Inferior parietal cortex (tissue), 1 donor: ENCODE results near the gene C3orf52.

Experiments
- DNase-seq: peaks from one replicate; pipeline ENCODE4 v3.0.0-alpha.2; 2016; ENCODE audit errors: extremely low spot score

Gene C3orf52

DNA sequence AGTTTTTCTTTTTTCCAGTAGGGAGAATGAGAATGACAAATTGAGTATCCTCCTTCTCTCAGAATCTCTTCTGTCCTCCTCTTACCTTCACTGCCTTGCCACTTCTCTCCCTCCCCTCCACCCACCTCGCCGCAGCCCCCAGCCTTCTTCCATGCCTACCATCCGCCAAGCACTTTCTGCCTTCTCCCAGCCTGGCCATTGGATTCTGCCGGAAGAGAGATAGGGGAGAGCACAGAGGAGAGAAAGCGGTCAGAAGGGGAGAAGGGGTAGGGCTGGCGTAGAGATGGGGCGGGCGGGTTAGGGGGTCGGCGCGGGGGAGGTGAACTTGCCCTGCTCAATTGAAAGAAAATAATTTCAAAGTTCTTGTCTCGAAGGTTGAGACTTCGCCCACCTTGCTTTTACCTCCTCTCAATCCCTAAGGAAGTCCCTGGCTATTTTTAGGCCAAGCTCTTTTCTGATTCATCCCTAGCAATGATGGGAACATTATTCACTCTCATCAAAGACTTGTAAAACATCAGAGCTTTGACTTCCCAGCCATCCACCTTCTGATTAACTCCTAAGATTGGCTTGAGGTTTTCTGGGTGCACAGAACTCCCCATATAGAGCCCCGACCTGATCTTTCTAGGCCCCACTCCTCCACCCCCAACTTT lies 811 bp downstream of the C3orf52 start:
- DNase-seq: no peak

DNA sequence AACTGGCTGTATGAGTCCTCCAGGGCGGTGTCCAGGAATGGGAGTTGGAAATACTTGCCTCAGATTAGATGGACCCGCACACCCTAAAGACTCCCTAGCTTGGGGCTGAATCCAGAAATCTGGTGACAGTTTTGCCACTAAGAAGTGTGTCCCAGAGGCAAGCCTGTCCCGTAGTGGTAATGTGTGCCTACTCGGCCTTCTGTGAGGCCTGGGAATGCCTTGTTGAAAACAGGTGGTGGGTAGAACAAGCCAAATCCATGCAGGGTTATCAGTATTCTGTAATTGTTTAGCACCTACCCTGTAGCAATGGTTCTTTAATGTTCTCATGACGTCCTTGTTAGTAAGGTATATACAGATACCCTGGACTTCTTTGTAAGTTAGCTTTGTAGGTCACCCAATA lies 1.6 kb downstream of the C3orf52 start:
- DNase-seq: no peak

DNA sequence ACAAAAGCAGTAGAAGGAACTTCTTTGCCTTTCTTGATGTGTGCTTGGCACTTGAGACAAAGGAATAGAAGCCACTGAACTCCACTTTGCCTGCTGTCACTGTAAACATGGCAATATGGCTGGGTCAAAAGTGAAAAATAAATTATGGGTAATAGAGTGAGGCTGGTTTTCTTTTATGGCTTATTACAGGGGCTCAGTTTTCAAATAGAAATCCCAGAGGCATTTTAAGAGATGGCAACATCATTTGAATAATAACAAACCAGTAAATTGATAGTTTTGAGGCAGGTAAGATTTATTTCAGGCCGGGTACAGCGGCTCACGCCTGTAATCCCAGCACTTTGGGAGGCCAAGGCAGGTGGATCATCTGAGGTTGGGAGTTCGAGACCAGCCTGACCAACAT lies 2.8 kb downstream of the C3orf52 start:
- no peak for DNase-seq

DNA sequence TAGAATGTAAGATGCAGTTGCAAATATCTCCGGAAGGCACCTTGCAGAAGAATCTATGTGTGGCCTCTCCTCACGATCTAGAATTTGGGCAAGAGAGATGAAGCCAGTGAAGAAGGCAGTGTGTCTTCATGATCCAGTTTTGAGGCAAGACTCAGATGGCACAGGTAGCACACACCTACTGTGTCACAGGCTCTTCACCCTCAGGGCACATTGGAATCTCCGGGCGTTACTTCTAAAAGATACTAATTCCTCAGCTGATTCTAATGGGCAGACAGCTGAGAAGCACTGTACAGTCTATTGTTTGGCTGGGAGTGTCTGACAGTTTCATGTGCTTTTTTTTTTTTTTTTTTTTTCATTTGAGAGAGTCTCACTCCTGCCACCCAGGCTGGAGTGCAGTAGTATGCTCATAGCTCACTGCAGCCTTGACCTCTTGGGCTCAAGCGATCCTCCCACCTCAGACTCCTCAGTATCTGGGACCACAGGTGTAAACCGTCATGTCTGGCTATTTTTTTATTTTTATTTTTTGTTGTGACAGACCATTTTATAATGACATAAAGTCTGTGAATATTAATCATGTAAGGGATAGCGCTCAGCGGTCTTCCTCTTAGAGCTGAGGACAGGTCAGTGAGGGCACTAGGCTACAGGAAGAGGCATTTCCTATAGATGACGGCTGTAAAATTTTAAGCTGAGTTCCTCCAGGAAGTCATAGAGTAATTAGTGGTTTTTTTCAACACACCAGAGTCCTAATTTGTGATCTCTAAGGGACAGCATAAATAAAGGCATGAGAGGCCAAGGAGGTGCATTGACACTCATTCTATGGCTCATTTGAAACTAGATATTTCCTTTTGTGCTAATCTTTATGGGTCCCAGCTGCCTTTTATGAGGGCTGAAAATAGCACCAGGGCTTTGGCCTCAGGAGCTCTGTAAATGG lies 4.0 kb downstream of the C3orf52 start:
- DNase-seq: no peak

DNA sequence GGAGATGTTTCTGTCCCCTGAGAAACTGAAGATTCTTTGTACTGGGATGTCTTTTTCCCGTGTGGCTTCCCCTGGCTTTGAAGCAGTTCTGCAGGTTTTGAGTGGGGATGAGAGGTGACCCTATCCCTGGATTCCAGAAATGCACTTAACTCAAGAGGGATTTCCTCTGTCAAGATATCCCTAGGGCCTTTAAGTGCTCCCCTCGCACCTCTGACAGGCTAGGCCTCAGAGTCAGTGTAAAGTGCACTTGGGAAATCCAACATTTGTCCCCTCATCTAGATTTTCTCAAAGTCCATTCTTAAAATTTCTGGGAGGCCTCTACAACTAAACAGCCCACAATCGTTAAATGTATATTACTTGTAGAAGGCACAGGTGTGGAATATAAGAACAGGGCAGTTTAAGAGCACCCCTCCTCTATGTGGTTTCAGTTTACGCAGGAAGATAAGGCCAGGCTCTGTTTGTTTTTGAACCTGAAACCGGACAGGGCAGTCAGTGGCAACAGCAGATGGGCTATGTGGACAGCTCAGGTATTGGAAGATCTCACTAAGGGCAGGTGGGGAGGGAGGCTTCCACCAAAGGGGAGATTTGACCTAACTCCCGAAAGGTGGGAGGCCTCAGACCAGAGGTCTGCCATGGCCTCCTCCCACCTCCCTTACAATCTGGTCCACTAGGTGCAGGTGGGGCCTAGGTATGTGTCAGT lies 4.8 kb downstream of the C3orf52 start:
- DNase-seq: no peak

DNA sequence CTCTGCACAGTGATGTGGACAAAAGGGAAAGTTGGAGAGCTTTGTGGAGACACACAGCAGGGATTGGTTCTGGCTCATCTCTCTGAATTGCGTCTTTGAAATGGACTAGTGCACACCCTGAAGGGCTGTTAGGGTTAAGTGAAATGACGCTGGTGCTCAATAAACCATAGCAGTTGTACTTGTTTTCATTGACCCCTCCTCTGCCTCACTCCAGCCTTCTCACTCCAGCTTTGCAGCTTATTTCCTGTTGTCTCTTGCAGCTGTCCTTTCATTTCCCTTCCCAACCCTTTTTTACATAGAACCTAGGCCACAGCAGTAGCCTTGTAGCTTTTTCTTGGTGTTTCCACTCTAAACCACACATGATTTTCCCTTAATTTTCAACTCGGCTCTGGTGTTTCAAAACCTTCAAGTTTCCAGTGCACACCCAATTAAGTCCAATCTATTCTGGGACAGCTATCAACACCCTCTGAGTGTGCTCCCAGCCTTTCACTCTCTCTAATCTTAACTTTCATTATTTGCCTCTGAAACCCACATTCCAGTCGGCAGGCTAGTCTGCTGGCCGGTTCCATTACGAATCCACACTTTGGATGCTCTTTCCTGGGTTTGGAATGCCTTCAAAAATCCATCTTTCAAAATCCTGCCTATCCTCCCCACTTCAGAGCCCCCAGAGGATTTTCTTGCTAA lies 6.4 kb downstream of the C3orf52 start:
- DNase-seq: no peak

DNA sequence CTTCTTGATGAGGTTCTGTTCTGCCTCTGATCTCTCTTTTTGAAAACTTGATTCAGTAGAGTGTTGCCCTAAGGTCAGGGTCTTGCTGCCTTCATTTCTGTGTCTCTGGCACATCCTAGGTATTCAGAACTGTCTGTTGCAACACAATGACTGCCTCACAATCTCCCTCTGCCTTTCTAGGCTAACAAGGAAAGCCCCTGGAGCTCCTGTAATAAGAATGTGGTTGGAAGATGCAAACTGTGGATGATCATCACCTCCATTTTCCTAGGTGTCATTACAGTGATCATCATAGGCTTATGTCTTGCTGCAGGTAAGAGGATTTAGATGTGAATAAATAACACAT lies 7.0 kb downstream of the C3orf52 start:
- no peak for DNase-seq

DNA sequence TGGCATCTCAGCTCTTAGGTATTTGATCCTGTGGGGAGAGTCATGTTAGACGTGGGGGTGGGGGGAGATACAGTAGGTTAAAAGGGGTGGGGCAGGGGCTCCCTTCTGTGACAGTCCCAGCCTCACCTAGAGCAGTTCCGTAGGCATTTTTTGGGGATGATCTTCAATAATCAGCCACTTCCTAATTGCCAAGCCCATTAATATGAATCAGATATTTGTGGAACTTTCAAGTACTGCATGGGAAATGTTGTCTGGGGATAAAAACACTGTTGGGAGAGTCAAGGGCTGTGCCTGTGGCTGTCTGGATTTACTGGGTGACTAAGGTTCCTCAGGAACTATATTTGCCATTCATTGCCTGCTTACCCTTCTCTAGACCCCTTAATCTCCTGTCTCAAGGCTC lies 9.5 kb downstream of the C3orf52 start:
- DNase-seq: no peak

DNA sequence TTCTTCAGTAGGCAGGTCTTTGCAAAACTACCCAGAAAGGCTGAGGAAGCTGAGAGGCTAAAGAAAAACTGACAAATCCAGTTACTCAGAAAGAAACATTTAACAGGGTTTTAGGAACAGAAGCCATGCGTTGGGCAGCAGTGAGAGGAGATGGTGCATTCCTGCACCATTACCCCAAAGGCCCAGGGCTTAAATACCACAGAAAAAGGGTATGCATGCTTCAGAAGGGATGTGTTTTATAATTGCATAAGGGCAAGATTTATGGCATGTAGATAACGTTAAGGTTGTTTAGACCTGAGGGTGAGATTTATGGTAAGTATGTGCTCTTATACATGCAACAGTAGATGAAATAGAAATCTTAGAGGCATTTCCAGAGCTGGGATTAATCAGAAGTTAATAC lies 10.0 kb downstream of the C3orf52 start:
- DNase-seq: no peak

DNA sequence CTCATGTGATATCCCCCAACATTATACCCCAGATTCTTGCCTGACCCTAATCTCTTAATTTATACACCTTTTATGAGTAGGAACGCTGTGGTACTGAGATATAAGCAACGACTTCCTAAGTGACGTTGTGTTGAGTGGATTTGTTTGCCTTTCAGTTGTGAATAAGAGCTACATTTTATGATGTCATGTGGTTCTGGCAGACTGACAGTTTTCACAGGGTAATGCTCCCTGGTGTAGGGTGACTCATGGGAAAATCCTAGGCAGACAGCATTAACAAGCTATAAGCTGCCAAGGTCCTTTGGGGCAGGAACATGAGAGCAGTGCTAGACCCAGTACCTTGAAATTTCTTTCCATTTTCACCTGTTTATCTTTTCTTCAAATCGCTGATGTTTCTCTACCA lies 11.2 kb downstream of the C3orf52 start:
- no peak for DNase-seq

DNA sequence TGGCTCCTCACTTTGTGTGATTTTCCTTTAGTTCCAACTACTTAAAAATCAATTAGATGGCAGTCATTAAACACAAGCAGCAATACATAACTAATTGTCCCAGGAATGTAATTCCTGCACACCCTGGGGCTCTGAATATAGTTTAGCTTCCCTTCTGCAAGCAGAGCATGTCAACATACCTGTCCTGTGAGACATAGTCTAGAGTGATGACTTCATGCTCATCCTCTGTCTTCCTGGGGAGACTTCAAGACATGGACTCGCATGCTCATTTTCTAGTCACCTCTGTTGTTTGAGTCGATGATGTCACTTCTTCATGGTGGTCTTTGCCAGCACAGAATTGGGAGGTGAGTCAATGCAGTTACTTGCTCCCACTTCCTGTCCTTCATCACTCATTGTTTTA lies 15.7 kb downstream of the C3orf52 start:
- DNase-seq: no peak

DNA sequence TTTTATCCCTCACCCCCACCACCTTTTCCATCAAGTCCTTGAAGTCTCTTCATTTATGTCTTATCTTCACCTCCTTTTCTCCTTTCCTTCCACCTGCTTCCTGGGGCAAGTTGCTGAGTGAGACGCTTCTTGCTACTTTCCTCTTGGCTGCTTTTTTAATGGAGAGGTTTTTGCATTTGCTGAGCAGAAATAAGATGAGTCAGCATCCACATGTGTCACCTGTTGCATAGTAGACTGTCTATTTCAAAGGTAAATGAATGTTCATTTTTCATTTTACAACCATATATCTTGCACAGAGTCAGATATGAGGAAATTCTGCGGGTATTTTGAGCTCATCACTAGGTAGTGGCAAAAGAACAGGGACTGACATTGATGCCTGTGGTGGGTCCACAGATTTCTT lies 18.6 kb downstream of the C3orf52 start:
- no peak for DNase-seq

DNA sequence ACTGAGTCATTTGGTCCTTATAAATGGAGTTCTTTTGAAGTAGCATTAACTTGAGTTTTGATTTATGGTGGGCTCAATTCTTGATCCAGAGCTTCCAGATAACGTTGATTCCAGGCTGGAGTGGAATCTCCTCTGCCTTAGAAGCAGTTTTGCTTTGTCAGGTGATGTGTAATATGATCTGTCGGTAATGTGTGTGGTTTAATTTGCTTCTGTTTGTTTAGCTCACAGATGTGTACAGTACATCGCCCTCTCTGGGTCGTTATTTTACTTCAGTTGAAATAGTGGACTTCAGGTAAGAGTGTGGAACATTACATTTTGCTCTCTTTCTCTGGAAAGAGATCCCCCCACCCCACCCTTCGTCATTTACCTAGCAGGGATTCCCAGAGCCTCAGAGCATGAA lies 23.1 kb downstream of the C3orf52 start:
- DNase-seq: no peak

DNA sequence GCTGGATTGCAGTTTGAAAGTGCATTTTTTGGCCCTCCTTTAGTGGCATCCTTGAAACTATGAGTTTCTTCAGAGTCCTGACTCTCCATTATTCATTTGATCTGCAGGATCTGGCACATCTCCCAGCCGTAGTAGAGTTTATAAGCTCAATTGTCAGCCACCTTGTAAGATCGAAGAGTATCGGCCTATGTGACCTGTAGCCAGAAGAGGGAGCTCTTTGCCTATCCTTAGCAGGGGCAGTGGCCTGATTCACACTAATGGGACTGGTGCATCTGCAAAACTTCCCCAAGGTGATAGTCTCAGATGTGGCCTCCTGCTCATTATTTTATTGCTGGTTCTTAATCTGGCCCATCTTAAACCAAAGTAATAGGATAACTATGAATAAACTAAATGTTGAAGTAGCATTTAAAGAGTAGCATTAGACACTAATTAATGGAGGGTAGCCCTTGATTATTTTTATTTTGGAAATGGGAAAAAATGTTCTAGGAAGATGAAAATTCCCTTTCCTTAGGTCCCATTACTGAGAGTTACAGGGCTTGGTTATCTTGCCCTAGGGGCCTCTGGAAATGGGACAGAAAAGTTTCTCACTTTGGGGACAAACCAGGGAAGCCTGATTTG lies 25.7 kb downstream of the C3orf52 start:
- DNase-seq: peak; percentile 66

DNA sequence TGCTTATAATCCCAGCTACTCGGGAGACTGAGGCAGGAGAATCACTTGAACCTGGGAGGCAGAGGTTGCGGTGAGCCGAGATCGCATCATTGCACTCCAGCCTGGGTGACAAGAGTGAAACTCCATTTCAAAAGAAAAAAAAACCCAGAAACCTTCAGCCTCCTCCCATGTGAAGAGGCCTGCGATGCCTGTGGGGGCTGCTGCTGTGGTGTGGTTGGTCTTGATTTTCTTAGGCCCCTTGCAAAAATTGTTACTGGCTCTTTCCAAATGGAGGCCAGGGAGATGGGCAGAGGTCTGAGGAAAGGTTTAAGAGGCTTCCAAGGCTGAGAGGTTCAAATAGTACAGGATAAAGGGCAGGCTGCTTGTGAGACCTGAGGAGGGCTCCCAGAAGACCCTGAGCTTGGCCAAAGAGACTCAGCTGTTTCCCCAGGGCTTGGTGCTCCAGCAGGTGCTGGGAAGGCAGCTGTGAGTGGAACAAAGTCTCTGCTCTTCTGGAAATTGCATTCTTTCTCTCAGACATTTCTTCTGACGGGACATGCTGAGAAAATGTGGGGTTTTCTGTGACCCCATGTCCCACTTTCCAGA lies 28.5 kb downstream of the C3orf52 start:
- DNase-seq: no peak

DNA sequence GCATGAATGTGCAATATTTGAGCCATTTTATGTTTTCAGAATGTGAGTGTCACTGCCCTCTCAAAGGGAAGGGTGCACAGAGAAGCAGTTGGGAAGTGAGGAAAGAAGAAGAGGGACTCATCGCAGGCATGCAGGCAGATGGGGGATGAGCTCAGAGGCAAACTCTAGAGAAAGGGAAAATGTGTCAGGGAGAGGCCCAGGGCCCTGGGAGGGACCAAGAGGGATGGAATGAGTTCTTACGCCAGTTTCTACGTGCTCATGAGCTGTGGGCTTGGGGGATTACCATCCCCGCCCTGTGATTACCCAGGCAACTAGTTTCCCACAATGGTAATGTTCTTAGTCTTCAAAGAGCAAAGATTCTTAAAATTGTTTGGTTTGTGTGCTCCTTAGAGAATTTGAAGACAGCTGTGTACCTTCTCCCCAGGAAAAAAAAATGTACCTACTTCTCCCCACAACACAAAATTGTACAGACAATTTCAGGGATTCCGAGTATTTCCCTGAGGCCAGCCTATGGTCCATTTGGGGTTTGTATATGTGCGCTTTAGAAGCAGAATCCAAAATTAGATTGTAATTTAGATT lies 29.1 kb downstream of the C3orf52 start:
- DNase-seq: no peak

DNA sequence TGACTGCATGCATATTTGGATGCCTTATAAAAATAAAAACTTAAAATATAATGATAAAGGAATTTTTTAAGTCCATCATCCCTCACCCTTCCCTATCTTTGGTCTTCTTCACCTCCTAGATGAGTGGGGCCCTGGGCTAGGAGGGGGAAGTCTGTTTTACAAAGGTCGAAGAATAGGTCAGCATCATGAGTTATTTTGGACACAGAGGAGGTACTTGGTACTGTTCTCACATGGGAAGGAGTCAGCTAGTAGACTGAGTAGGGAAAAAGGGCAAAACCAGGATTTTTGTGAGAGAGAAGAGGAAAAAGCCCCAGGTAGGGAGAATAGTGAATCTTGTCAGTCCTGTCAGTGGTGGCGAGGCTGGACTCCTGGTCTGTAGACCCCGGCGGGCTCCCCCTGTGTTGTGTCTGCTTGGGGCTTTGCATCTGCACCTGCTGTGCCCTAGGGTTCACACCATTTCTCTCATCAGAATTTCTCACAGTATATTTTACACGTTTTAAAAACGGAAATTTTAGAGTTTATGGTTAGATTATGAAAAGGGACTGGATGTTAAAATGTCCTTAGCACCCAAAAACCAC lies 29.7 kb downstream of the C3orf52 start:
- DNase-seq: no peak

DNA sequence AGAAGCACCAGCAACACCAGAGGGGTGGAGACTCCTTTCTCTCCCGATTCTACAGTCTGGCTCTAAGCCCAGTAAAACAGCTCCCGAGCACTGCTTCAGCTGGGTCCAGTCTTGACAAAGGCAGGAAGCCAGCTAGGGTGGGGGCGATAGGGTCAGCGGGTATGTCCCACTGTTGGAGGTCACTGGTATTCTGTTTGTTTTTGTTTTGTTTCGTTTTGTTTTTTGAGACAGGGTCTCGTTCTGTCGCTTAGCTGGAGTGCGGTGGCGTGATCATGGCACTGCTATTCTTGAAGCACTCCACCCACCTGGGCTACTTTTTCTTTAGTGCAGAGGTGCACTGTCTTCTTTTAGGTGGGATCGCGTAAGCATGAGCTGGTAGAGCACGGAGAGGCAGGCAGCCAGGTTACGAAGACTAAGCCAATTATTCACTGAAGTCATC lies 30.6 kb downstream of the C3orf52 start:
- DNase-seq: no peak

DNA sequence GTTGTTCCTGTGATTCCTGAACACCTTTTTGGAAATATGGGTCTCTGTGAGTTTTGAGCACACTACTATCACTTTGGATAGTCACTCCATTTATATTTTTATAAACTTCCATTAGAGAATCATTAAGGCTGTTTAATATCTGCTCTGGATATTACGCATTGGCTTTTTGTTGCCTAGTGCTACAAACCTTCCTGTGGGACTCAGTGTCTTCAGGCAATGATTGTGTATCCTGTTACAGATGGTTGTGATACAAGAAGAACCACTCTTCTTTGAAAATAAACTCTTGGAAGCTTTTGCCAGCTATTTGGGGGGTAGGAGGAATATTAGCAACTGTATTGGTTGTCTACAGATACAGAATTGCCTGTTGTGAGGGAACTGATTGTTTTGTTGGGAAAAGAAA lies 31.2 kb downstream of the C3orf52 start:
- DNase-seq: no peak

DNA sequence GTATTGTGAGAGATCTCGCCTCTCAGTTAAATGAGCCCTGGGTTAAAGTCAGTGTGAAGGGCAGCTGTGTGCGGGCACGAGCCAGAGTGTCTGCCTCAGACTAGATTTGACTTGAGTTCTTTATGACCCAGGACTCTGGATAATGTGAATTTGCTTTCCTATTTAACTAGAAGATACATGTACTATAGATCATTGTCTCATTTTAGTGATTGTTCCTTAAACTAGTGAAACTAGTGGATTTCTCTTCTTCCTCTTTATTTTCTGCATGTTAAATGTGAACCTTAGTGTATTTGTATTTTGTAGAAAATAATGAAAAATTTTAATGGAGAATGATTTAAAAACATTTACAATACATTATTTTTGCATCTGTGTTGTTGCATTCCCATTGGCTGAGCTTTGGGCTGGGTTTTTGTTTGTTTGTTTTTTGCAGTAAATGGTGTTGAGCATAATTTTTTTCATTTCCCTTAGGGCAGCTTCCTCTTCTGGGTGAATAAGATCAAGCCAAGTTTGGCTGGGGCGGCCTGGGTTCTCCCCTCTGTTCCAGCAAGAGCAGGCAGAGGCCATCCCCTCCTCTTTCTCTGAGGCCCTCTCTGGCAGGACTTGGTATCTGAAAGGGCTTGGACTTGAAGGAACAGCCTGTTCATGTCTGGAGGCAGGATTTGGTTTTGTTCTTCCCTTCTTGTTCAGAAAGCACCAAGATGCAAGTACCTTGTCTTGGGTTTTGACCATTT lies 31.8 kb downstream of the C3orf52 start:
- no peak for DNase-seq
